Measurements from ENCODE around the gene MGRN1.
"Not testable (repeated sequence)": the region's sequence is repeated elsewhere in the genome, so short reads cannot be mapped to it uniquely, and the experiment has no call there.

Gene MGRN1

GRCh38 chr16:4701791-4702465 lies 77.3 kb downstream of the MGRN1 start:
- DNase-seq = no peak

DNA sequence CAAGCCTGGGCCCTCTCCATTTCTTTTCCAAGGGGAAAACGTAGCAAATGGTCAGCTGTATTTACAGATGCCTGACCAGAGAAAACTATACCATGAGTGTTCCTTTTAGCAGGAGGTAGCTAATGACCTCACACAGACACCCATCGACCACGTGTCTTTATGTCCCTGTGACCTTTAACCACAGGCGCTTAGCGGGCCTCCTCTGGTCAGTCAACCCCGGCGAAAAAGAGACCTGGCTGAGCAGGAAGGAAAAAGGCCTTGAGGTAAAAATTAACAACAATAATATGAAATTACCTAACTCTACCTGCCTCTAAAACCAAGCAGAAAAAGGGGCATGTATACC lies 77.8 kb downstream of the MGRN1 start:
- no peak for DNase-seq

GRCh38 chr16:4703906-4704305 lies 79.3 kb downstream of the MGRN1 start:
- DNase-seq = no peak

DNA sequence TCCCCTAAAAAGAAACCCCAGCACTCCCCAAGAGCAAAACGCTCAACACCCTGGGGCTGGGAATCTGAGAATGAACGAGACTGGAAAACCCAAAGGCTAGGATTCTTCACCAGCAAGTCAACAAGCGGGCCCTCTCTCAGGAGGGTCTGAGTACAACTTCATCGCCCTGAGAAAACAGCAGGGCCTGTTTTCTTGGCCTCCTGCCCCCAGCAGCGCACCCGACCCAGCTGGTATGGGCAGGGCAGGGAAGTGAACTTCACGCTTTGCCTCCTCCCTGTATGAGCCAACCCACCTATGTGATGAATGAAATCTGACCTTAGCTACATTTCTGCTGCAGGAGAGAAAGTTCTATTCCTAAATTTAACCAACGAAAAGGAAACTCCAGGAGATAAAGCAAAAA lies 79.9 kb downstream of the MGRN1 start:
- DNase-seq = no peak

- DNase-seq = no peak
These were observed 80.3 kb downstream of the MGRN1 start for GRCh38 chr16:4704913-4705312.

GRCh38 chr16:4706871-4707270 lies 82.2 kb downstream of the MGRN1 start:
- DNase-seq = no peak

- DNase-seq = no peak
These were observed 84.9 kb downstream of the MGRN1 start for GRCh38 chr16:4709481-4709880.

GRCh38 chr16:4713663-4714501 lies 89.3 kb downstream of the MGRN1 start:
- DNase-seq = no peak

GRCh38 chr16:4714996-4715395 lies 90.4 kb downstream of the MGRN1 start:
- DNase-seq = no peak

DNA sequence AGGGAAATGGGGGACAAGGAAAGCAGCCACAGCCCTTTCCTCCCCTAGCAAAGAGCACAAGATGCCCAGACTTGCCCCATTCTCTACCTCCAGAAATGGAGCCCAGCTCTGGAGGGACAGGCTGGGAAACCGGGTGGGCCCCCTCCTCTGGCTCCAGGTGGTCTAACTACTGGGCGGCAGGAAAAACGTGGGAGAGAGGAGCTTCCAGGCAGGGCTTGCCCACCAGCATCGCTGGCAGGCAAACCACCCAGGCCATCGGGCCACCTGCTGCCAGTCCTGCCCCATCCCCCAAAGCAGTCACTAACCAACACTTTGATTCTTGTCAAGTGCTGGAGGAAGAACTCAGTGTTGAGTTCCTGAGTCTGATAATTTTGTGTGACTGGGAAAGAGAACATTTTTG lies 93.8 kb downstream of the MGRN1 start:
- no peak for DNase-seq

- no peak for DNase-seq
These were observed 98.6 kb downstream of the MGRN1 start for GRCh38 chr16:4723071-4723767.

- DNase-seq = no peak
These were observed 100.1 kb downstream of the MGRN1 start for GRCh38 chr16:4724661-4725270.

- DNase-seq = no peak
These were observed 102.0 kb downstream of the MGRN1 start for GRCh38 chr16:4726616-4727015.

DNA sequence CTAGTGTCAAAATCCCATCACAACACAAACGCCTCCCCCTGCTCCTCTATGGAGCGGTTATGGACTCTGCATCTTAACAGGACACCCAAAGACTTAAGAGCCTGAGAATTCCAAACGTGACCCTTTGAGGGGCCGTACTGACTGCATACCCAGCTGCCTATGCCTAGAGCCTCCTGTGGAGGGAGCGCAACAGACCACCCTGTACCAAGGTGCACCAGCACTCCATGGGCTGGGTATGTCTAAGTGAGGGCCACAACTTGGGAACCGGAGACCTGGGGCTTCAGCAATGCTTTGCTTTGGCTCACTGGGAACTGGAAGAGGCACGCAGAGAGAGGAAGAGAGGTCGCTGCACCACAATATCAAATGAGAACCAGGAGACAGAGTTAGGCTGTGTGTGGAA lies 104.0 kb downstream of the MGRN1 start:
- no peak for DNase-seq

DNA sequence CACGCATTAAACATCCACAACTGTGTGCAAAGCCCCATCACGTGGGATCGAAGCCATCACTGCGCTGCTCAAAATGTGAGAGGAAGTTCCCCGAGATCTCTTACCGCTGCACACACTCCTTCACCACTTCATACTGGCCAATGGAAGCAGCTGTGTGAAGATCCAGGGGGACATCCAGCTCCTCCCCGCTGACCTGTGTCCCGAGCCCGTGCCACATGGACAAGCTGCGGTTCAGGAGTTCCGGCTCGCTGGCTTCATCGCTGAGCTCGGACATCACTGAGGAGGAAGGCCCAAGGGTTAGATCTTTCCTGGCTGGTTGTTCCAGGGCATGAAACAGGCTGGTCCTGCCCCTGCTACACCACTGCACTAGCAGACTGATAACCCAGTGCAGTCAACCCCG lies 105.2 kb downstream of the MGRN1 start:
- no peak for DNase-seq

DNA sequence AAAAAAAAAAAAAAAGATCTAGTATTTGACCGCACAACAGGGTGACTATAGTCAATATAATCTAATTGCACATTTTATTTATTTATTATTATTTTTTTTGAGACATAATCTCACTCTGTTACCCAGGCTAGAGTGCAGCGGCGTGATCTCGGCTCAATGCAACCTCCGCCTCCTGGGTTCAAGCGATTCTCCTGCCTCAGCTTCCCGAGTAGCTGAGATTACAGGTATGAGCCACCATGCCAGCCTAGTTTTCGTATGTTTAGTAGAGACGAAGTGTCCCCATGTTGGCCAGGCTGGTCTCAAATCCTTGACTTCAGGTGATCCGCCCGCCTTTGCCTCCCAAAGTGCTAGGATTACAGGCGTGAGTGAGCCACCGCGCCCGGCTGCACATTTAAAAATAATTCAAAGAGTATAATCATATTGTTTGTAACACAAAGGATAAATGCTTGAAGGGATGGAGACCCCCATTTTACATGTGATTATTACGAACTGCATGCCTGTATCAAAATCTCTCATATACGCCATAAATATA lies 108.7 kb downstream of the MGRN1 start:
- no peak for DNase-seq

DNA sequence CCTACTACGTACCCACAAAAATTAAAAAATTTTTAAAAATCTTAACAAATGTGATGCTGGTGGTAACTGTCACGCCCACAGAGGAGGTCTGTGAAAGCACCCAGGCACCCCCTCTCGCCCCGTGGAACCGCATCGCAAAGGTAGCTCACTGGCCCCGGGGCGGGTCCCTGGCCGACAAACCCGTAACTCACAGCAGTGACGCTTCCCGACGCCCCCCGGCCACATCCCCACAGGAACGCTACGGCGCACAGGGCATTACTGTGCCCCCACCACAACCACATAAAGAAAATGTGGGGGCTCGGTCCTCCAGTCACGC lies 109.1 kb downstream of the MGRN1 start:
- no peak for DNase-seq

- peak; percentile 80 for DNase-seq
These were observed 109.6 kb downstream of the MGRN1 start, which contains the start of the genes ANKS3 and DNAAF8 for GRCh38 chr16:4734063-4734729. ANKS3 (minus strand) TSS chr16:4734271; CDS start chr16:4730149, 4,122 bp downstream. DNAAF8 (plus strand) TSS chr16:4734537; CDS start chr16:4736515, 1,978 bp downstream.

DNA sequence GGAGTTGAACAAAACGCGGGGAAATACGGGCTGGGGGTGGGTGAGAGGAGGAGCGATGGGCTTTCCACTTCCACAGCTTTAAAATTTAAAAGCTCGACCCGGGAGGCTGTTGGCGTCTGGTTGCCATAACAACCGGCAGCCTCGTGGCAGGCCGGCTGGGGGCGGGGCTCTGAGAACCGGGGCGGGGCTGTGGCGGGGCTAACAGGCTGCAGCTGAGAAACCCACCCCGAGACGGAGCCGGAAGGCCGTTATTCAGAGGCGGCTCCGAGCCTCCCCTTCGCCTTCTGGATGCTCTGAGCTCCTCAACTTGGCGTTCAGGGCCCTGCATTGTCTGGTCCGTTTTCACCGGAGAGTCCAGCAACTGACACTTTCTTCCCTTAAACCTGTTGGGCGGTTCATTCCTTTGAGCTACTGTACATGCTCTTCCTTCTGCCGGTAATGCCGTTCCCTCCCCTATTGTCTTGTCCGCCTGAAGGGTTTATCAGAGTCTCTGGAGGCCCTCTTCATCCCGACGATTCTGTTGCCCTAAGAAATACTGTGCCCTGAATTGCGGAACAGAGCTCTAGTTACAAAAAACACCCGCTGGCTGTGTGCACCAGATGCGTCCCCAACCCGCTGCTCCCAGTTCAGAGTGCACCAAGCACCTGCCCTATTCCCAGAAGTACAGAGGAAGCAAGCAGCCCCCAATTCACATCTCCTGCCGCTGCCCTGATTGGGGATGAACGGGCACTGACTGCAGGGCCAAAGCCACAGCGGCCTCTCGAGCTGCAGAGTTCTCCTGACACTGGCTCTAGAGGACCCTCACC lies 110.3 kb downstream of the MGRN1 start:
- DNase-seq = peak; percentile 94

GRCh38 chr16:4736546-4736945 lies 111.9 kb downstream of the MGRN1 start:
- no peak for DNase-seq

DNA sequence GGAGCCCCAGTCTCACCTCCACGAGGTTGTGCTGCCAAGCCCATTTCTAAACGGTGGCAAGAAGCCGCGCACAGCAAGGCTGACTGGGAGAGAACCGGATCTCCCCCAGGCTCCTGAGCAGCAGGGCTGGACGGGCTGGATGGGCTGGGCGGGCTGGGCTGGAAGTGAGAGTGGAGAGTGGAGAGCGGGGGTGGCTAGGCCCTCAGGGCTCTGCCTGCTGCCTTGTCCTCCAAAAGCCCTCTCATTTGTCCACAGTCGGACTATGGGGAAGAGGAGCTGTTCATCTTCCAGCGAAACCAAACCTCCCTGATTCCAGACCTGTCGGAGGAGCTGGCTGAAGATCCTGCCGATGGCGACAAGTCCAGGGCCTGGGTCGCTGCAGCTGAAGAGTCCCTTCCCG lies 112.9 kb downstream of the MGRN1 start:
- no peak for DNase-seq

- not testable (repeated sequence) for DNase-seq
These were observed 113.7 kb downstream of the MGRN1 start for GRCh38 chr16:4738370-4738769.

Measured in CD4-positive, alpha-beta T cell treated with Interleukin-10 for 1 hour (primary cell).